Keratinocyte (primary cell): ENCODE data around the gene ACP2. TPM values are rescaled to one million over a fixed set of nuclear protein-coding genes. Genes with fewer than 3 reads are reported as not detected.

Experiments
- DNase-seq: peaks from one replicate; pipeline ENCODE4 v3.0.0-alpha.2; 2011; ENCODE audit warnings: low read depth, missing footprints, low spot score
- FAIRE-seq: peaks from 2 replicates; lab custom pipeline; 2011; peaks lifted over from hg19 to GRCh38; lab: Jason Lieb, UNC
- H2AFZ ChIP-seq: 2 replicates; pipeline ENCODE4 v1.6.0; 2012; ENCODE audit warnings: low read length, control low read depth, inconsistent platforms; ENCODE audit not compliant: control insufficient read depth
- H3K27ac ChIP-seq: 2 replicates; pipeline ENCODE4 v1.5.1; 2011; ENCODE audit warnings: low read length; ENCODE audit not compliant: control insufficient read depth, insufficient read depth
- H3K27me3 ChIP-seq: 3 replicates; pipeline ENCODE4 v1.6.0; 2011; ENCODE audit warnings: low read length; ENCODE audit not compliant: control insufficient read depth, insufficient read depth; ENCODE audit errors: extremely low read depth
- H3K36me3 ChIP-seq, 2 experiments: 2 replicates in 1 of 2; 3 replicates in 1 of 2; pipeline ENCODE4 v1.5.1; 2011; ENCODE audit warnings: low read length in 2 of 2, mild to moderate bottlenecking in 1 of 2; ENCODE audit not compliant: control insufficient read depth in 2 of 2, insufficient read depth in 2 of 2; ENCODE audit errors: extremely low read depth in 1 of 2
- H3K4me1 ChIP-seq: 3 replicates; pipeline ENCODE4 v1.5.1; 2011; ENCODE audit warnings: low read length; ENCODE audit not compliant: control insufficient read depth, insufficient read depth; ENCODE audit errors: extremely low read depth
- H3K4me2 ChIP-seq: 3 replicates; pipeline ENCODE4 v1.6.0; 2011; ENCODE audit warnings: low read depth, low read length; ENCODE audit not compliant: control insufficient read depth, insufficient read depth; ENCODE audit errors: extremely low read depth
- H3K4me3 ChIP-seq, 3 experiments: fragments of 200-600 bp in 1 of 3; sonication (generic) in 1 of 3; 2 replicates in 2 of 3; 3 replicates in 1 of 3; pipeline ENCODE4 v1.5.1; 2011 to 2016; ENCODE audit warnings: low read length in 3 of 3, mild to moderate bottlenecking in 3 of 3, control low read depth in 2 of 3, inconsistent platforms in 1 of 3, low read depth in 1 of 3, mixed read lengths in 1 of 3, mixed run types in 1 of 3, moderate library complexity in 1 of 3; ENCODE audit not compliant: control insufficient read depth in 2 of 3, insufficient read depth in 2 of 3; ENCODE audit errors: extremely low read depth in 1 of 3
- H3K79me2 ChIP-seq: 2 replicates; pipeline ENCODE4 v1.6.0; 2012; ENCODE audit warnings: low read length; ENCODE audit not compliant: control insufficient read depth, insufficient read depth
- H3K9ac ChIP-seq: 3 replicates; pipeline ENCODE4 v1.6.0; 2011; ENCODE audit warnings: low read length; ENCODE audit not compliant: control insufficient read depth, insufficient read depth; ENCODE audit errors: extremely low read depth
- H3K9me1 ChIP-seq: 3 replicates; pipeline ENCODE4 v1.6.0; 2011; ENCODE audit warnings: low read length; ENCODE audit not compliant: control insufficient read depth, insufficient read depth; ENCODE audit errors: extremely low read depth
- H3K9me3 ChIP-seq: 2 replicates; pipeline ENCODE4 v1.5.1; 2012; ENCODE audit warnings: low read depth, low read length; ENCODE audit not compliant: control insufficient read depth
- H4K20me1 ChIP-seq: 3 replicates; pipeline ENCODE4 v1.6.0; 2011; ENCODE audit warnings: low read length; ENCODE audit not compliant: control insufficient read depth, insufficient read depth; ENCODE audit errors: extremely low read depth
- CTCF ChIP-seq, 3 experiments: IDR thresholded peaks in 1 of 3; conservative IDR thresholded peaks in 1 of 3; optimal IDR thresholded peaks in 1 of 3; 2 replicates in 2 of 3; 3 replicates in 1 of 3; pipeline versions ENCODE3 to v1.5.1; 2011; ENCODE audit warnings: low read length in 3 of 3, mild to moderate bottlenecking in 3 of 3, moderate library complexity in 2 of 3, control low read depth in 1 of 3, inconsistent platforms in 1 of 3; ENCODE audit not compliant: insufficient read depth in 2 of 3; ENCODE audit errors: extremely low read depth in 1 of 3
- EZH2 ChIP-seq: IDR thresholded peaks from one replicate; pipeline ENCODE4 v1.6.1; 2012; ENCODE audit warnings: inconsistent platforms, mild to moderate bottlenecking, low read length, moderate library complexity
- dilution Hi-C: fragments of 300-500 bp; cut with MboI; formaldehyde crosslinking; loops from one replicate; pipeline ENCODE4 v1.7.0; 2020; ENCODE audit warnings: low sequenced_read_pairs; ENCODE audit not compliant: extremely low pct_ligation_motif_present
- polyA plus RNA-seq, 5 experiments: library from polyadenylated mRNA; depleted of rRNA in 3 of 5; stranded (reverse) in 3 of 5; stranded (forward) in 1 of 5; unstranded in 1 of 5; fragments of >200 nt; gene quantifications; 1 replicate in 1 of 5; 2 replicates in 3 of 5; 3 replicates in 1 of 5; pipeline versions ENCODE4 v1.2.1 to v1.2.3, GENCODE V29; 2011 to 2012; ENCODE audit warnings: missing spikeins in 2 of 5, low read depth in 1 of 5, low replicate concordance in 1 of 5

The ACP2 gene
- polyA plus RNA-seq, 1 donor (not counting 4 experiments of a cell fraction or from before 2014, with no cell fraction given) = 11.5 TPM

- dilution Hi-C loops = no loop called here
- no peaks in the 10 kb centered on the region for H4K20me1 ChIP-seq
- no peak overlapping the region for H3K9ac ChIP-seq
- no peak overlapping the region for H3K4me2 ChIP-seq
- no peak overlapping the region for H3K27ac ChIP-seq
- H3K27me3 ChIP-seq = no peaks in the 10 kb centered on the region
- peaks cover 13% of the 10 kb centered on the region for H3K4me1 ChIP-seq
- no peaks in the 10 kb centered on the region for H3K9me3 ChIP-seq
- no peaks in the 10 kb centered on the region for H3K36me3 ChIP-seq
- no peaks in the 10 kb centered on the region for H3K9me1 ChIP-seq
- DNase-seq (no peak), FAIRE-seq (no peak)
- H3K79me2 ChIP-seq = peaks cover 12% of the 10 kb centered on the region
- TF ChIP-seq EZH2 (no peak), CTCF (optimal IDR thresholded peaks at IDR 0.05 in 1 of 3, IDR thresholded peaks at IDR 0.05 in 1 of 3, conservative IDR thresholded peaks at IDR 0.05 in 1 of 3; ENCODE audit: extremely low read depth in 1 of 3, insufficient read depth in 2 of 3, low read length in 3 of 3) (no peak)
- H3K4me3 ChIP-seq = no peak overlapping the region
- no peak overlapping the region for H2AFZ ChIP-seq
These were observed 5.0 kb upstream of the ACP2 start for GRCh38 chr11:47253660-47254059.

- Histone ChIP-seq H3K9me3 (no peaks in the 10 kb centered on the region), H3K4me3 (no peak overlapping the region), H3K36me3 (no peaks in the 10 kb centered on the region), H3K4me2 (no peak overlapping the region), H3K79me2 (peaks cover 16% of the 10 kb centered on the region), H4K20me1 (no peaks in the 10 kb centered on the region), H2AFZ (no peak overlapping the region), H3K27ac (no peak overlapping the region), H3K27me3 (no peaks in the 10 kb centered on the region), H3K9ac (no peak overlapping the region), H3K4me1 (peaks cover 12% of the 10 kb centered on the region), H3K9me1 (no peaks in the 10 kb centered on the region)
- TF ChIP-seq CTCF (optimal IDR thresholded peaks at IDR 0.05 in 1 of 3, IDR thresholded peaks at IDR 0.05 in 1 of 3, conservative IDR thresholded peaks at IDR 0.05 in 1 of 3; ENCODE audit: extremely low read depth in 1 of 3, insufficient read depth in 2 of 3, low read length in 3 of 3) (no peak), EZH2 (no peak)
- FAIRE-seq (no peak), DNase-seq (no peak)
- dilution Hi-C loops = no loop called here
These were observed 3.1 kb upstream of the ACP2 start for GRCh38 chr11:47251751-47252150.
